NOMO-1 treated with DMSO at 0.1 percent for 48 hours (cell line): Measurements from ENCODE around the gene ACSL6.

Experiments used
- DNase-seq: peaks from one replicate; lab custom pipeline; 2025; ENCODE audit not compliant: unreplicated experiment; lab: John Stamatoyannopoulos, UW

ACSL6 gene

DNA sequence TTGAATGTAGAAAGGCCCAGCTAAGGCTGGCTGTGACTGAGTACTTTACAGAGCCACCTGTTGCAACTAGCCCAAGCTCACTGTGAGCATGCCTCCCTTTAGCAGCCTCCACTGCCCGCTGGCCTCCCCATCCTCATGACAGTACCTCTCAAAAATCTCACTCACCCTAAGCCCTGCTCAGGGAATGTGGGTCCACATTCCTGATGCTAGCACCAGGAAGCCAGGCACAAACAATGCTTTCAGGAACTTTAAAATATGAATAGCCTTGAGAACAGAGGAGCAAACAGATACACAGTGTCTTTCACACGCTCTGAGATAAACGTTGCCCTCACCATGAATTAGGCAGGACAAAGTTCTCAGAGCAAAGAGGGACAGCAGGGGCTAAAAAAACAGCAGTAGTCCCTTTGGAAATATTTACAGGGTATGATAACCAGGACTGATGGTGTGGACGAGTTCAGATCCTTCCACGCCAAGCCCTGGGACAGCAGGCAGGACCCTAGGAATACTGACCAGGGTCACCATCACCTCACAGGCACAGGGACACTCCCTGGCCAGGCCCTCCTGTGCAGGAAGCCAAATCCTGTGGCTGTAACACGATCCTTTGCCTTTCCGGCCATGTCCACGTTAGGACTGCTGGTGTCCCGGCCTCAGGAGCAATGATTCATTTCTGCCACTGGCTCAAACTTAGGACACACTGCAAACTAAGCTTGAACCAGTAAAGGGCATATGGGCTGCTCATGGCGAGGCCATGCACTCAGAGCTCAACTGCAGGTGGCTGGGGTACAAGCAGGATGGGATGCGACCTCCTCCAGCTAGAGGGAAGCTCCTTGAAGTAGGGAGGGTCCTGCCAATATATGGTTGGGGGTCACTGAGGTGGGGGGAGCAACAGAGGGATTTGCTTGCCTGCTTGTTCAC lies 9.6 kb downstream of the ACSL6 start:
- DNase-seq: no peak

DNA sequence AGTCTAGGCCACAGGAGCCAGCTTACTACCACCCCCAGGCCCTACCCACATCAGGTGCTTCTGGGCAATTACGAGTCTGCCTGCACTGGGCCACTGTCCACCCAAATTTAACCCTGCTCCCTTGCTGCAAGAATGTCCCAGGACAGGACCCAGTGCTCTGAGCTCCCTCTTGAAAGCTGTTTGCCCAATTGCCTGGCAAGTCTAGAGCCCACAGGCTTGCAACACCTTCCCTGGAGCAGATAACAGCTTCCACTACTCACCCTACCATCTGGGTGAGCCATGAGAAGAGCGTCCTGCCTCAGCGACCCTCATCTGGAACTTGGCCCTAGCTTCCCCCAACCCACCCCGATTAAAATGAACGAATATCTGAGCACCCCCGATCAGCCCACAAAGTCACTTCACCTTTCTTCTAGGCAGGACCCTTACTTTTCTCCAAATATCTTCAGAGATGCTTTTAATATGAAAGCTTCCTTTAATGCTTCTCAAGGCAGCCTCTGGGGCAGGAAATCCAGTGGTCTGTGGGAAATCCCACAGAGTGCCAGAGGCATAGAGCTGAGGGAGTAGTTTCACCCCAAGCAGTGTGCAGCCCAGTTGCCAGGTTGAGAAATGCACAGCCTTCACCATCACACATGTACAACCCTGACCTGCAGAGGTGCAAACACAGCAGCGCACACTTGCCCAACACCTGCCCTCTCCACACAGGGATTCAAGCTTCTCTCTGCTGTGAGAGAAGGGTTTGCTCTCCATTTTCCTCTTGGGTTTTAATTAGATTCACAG lies 10.6 kb downstream of the ACSL6 start:
- DNase-seq: no peak

DNA sequence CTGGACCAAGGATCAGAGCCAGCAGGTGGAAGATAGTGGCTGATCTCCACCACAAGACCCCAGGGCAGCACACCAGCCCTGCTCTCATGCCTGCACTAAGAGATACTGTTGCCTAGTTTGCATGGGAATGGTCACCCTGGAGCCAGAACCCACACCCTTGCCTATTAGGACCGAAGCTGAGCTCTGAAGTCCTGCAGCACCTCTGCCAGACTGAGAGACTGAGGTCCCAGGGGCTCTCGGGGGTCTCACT lies 11.3 kb downstream of the ACSL6 start:
- DNase-seq: no peak

DNA sequence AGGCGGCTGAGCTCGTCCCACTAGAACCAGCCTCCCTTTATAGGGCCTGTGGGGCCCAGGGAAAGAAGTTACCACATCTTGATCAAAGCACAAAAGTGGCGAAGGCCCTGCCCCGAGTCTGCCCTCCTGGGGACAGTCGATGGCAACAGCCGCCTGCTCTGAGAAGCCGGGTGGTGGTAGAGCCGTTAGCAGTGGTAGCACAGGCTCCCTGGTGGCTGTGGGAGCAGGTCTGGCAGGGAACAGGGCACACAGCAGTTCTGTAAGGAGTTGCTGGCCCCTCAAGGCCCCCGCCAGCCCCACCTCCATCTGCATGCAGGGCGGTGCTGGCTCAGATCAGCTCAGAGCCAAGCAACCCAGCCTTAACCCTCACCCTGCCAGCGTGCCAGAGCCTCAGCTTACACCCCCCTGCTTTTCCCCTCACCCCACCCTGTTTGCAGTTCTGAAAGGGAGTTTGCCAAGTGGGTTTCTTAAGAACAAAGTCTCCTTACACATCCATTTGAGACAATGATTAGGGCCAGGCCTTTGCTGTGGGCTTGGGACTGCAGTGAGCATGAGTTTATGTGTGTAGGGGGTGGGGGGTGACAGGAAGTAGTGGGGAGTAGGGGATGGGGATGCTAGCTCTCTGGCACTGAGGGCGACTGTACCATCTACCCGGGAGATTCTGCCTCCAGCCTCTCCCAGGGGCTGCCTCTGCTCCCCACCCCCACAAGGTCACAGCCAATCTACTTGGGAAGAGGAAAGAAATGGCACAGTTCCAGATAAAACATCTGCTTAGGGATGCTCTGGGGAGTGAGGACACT lies 11.8 kb downstream of the ACSL6 start:
- no peak for DNase-seq

DNA sequence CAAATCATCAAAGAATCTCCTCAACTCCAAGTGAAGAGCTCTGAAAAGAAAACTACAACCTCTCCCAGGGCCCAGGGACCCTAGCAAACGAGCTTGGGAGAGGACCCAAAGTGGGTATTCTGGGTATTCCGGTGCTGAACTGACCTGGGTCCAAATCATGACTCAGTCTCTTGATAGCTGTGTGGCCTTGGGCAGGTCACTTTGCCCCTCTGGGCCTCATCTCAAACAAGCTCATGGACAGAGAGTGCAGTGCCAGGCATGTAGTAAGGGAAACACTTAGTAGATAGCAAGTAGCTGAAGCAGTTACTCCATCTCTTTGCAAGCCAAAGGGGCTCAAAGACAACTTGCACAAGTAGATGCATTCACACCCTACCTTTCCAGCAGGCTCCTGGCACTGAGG lies 12.4 kb downstream of the ACSL6 start:
- no peak for DNase-seq

DNA sequence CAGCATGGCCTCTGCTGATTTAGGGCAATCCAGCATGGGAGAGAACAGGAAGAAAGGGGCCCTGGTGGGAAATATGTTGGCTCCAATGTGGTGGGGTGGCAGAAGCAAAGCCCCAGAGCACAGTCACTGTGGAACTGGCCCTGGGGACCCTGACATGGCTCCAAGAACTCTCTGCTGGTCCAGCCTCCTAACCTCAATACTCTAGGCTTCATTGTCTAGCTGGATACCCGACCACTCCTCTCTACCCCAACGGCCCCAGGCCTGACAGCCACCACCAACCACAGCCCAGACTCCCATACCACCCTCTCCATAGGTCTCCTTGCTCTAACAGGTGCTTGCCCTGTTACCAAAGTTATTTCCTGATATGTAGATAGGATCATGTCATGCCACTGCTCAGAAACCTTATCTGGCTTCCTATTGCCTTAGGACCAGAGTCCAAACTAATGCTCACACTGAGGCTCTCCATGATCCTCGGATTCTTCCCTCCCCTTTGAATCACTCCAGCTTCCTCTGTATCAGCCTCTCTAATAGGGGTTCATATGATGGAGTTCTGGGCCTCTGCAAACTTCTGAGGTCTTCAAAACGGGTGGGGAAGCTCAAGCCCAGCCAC lies 12.9 kb downstream of the ACSL6 start:
- DNase-seq: no peak

DNA sequence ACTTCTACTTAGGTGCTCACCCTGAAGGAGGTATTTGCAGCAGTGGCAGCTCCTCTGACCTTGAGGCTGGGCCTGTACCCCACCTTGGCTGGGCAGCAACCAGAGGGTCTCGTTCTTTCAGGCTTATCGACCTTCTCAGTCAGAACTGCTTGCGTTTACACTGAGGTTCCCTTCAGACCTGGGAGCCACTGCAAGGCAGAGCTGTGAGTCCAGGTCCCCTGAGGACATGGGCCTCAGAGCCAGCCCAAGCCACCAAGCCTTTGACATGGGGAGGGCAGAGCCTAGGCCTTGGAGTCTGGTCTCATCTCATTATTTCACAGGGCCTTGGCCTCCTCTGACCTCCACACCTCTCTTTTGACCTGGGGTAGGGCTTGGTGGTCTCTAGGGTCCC lies 13.7 kb downstream of the ACSL6 start:
- no peak for DNase-seq

DNA sequence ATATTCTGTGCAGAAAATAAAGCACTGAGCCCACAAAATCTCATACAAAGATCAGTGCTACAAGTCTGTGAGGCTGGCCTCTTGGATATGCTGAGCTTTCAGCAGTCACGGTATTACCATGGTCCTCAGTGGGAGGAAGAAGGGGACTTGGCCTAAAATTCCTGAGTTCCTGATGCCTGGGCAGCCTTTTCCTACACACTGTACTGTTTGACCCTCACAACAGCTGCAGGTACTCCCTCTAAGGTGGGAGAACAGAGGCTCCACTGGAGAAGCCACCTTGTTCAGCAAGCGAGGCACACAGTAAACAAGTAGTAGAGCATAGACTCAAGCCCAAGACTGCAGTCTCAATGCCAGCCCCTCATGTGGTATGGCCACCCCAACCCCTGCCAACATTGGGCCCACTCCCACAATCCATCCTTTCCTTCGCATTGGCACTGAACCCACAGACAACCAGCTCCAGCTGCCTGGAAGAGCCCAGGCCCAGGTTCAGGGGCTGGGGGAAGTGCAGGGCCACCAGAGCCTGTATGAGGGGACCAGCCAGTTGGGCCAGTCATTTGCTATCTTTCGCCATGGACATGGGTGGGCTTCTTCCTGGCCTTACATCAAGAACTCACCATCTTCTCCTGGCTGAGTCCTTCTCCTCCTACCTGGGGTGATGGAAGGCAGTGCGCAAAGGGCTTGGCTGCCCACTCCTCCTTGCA lies 14.3 kb downstream of the ACSL6 start:
- no peak for DNase-seq

DNA sequence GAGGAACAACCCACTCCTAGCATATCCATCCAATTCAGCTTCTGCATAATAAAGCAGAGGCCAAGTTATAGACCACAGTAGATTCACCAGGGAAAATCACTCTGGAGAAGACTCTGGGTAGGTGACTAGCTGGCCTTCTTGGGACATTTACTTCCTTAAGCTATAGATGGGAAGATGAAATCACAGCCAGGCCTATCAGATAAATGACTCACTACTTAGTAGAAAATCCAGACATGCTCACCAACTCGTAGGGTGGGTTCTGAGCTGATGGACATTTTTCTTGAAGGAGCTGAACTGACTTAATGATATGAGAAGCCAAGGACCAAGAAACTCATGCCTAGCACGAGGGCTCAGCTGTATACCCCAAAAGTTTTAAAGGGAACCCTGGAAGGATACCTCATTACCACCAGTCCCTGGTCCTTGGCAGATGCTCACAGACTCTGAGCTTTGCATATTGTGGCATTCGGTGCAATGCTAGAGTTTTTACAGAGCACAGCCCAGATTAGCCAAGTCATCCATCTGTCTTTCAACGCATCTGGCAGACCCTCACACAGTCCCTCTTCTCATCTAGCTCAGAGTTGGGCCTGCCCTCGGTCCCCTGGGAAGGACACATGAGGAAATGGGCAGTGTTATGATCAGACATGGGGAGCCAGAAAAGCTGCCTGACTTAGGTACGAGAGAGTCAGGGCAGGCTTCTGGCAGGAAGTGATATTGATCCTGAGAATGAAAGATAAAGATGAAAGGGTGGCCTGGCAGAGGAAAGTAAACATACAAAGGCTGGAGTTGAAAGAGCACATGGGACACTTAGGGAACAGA lies 15.0 kb downstream of the ACSL6 start:
- no peak for DNase-seq

DNA sequence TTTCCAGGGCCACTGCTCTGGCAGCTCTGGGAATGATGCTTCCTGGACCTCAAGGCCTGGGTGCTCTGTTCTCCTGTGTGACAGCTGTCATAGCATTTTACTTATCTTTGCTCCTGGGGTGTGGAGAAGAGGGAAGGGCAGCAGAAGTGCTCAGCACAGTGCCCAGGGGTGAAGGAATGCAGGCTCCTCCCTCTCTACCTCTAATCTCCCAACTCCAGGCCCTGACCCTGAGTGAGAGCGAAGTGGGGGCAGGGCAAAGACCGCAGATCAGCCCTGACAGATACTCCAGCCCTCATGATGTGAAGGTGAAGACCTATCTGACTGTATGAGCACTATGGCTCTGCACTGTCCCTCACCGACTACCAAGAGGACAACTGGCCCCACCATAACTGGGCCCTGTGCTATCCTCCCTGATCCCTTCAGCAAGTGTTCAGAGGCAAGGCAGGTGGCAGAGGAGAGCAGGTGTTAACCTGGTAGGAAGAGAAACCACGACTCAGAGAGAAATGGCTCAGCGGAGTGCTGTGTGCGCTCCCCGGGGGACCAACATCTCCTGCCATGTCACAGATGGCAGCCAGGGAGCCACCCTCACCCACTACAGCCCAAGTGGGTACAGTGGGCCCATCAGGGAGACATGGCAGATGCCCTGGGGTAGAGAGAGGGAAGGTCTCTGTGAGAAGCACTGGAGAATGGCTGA lies 16.8 kb downstream of the ACSL6 start:
- no peak for DNase-seq

DNA sequence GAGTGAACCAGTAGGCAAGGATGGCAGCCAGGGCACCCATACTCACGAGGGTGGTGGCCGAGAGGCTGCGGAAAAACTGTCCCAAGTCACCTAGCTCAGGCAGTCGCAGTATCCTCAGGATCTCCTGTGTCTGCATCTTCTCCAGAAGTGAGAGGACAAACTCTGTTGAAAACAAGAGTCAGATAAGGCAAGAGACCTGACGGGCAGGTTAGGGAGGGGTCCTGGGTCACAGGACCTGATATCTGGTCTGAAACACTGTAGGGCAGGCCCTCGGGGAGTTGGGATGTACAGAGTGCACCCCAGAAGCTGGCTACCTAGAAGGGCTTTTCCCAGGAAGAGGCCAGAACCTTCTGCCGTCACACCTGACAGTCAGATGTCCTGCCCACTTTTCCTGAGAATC lies 17.4 kb downstream of the ACSL6 start:
- DNase-seq: no peak

DNA sequence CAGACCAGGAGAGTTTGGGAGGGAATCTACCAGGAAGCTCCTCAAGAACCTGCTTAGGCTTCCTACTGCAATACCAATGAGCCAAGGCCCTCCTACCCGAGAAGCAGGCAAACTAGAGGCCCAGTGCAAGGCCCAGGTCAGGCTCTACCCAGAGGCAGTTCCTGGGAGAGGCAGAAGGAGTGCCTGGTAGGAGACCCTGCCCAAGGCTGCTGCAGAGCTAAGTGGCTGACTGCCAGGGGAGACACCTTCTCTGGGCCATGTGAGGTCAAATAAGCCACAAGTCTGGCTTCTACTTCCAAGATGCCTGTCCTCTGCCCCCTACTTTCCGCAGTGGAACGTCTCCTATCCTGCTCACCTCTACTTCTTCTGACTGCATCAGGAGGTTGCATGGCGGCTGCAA lies 17.8 kb downstream of the ACSL6 start:
- no peak for DNase-seq

DNA sequence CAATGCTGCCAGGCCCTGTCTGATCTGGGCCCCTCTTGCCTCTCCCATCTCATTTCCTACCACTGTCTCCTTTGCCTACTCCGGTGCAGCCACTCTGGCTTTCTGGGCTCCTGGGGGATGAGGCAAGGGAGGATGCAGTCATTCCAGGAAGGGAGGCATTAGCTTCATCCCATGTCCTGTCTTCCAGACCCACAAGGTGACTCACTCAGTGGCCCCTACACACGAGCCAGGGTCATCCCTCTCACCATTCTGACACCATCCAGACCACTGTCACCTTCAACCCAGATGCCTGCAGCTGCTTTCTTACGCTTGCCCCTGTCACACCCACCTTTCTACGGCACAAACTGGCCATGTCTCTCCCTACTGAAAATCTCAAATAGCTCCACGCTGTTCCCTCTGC lies 19.1 kb downstream of the ACSL6 start:
- no peak for DNase-seq

DNA sequence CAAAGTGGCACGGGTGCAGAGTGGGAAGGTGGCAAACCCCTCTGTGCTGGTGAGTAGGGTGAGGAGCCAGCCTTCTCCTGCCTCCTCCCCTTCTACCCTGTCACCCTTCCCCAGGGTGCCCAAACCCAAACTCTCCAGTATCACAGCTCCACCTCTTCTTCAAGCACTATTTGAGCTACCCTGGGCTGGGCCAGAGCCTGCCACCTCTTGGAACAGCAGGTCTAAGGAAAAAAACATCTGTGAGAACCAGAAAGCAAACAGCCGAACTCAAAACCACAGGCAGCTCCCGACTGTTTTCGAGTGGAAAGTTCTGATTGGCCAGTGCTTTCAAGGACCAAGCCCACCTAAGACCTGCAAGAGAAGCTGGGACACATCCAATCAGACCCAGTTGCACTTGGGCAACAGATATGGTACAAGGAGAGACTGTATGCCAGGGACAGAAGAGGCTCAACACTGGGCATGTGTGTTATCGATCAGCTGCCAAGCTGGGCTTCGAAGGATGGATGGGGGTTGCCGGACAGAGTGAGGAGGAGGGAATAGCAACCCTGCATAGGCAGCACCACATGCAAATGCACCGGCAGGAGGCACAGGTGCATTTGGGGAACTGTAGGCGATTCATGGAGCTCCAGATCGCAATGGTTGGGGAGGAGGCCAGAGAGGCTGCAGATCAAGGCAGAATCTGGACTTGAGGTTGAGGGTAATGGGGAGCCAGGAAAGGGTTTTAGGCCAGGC lies 19.7 kb downstream of the ACSL6 start:
- DNase-seq: no peak

DNA sequence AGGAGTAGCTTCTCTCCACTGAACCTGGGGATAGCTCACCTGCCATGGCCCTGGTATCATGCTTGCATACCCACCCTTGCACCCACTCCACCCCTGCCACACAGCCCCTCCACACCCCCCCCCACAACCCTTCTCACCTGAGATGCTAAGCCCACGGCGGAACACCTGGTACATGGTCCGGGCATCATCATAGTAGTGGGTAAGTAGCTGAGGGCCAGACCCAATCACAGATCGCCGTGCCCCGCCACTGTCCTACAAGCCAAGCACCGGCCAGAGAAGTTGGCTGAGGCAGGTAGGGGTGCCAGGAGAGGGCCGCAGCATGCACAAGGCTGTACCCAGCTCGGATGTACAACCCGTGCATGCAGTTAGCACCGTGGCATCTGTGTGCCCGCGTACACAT lies 20.7 kb downstream of the ACSL6 start:
- DNase-seq: no peak

DNA sequence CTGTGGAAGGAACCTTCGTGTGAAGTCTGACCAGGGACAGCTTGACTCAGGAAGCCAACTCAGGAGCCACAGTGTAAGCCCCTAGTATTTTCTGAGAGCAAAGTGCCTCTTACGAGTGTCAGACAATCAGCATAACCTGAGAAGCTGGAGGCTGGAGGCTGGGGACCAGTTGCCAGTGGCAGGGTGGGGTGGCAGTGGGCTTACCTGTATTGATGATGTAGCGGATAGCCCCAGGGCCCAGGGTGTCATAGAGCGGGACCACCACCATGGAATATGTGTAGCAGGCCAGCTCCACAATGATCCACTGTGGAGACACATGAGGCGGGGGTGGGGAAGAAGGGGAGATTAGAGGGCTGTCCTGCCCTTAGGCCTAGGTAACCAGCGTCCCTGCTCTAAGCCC lies 22.9 kb downstream of the ACSL6 start:
- no peak for DNase-seq

DNA sequence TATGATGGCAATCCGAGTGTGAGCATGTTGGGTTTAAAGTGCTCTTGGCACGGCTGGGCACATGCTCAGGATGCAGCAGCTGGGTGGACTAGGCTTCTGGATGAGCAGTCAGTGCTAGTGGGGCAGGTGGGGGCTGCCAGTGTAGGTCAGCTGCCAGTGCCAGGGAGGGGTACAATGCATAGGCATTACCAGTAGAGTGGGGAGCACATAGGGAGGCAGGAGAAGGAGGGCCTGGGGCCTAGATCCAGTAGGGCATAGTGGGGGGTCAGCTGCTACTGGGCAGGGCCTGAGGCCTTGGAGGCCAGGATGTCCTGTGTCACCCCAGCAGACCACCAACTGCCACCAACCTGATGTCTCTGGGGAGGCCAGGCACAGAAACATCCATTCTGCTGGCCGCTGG lies 24.2 kb downstream of the ACSL6 start:
- DNase-seq: no peak

DNA sequence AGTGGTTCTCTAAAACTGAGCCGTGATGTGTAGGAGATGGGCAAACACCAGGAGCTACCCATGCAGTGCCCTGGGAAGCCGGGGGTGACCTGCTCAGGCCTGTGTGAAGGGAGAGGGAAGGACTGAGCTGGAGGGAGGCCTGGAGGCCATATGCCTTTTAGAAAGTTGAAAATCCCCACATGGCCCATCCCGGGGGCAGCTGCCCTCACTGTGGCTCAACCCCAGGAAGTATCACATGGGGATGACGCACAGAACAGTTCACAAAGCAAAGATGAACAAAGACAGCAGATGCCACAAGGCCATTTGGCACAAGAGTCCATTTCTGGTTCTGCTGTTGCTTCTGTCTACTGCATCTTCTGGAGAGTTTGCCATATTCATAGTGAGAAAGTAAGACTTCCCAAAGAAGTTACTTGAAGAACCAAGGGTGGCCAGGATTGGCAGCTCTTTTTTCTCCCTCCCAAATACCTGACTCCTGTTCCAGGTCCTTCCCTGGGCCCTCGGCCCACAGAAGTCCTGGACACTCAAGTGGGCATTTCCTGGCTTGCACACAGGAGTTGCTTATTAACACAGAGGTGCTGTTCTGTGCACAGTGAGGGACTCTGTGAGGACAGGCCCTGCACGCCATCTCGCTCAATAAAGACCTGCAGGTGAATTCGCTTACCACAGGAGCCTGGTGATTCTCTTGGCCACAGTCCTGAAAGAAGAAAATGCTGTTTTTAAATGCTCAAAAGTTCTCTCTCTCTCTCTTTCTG lies 25.1 kb downstream of the ACSL6 start:
- no peak for DNase-seq
